PFSK-1 (cell line): ENCODE results near the gene RNPS1.

Experiments
- FOXP2 ChIP-seq: optimal IDR thresholded peaks from 2 replicates; pipeline ENCODE3; 2011; ENCODE audit warnings: borderline replicate concordance, control low read depth, inconsistent platforms; ENCODE audit not compliant: insufficient read depth; ENCODE audit errors: extremely low read length, extremely low read depth
- POLR2AphosphoS5 ChIP-seq: IDR thresholded peaks from 2 replicates; pipeline ENCODE4 v1.6.1; 2012; ENCODE audit warnings: low read depth, mild to moderate bottlenecking, control low read depth, low read length, moderate library complexity
- REST ChIP-seq, 2 experiments: IDR thresholded peaks; 2 replicates each; pipeline versions ENCODE4 v1.6.1 to v1.8.0; 2011 to 2012; ENCODE audit warnings: low read depth in 2 of 2, low read length in 2 of 2, control low read depth in 1 of 2, inconsistent platforms in 1 of 2, mild to moderate bottlenecking in 1 of 2, moderate library complexity in 1 of 2; ENCODE audit not compliant: insufficient read depth in 1 of 2
- SIN3A ChIP-seq: IDR thresholded peaks from 2 replicates; pipeline ENCODE4 v1.6.1; 2012; ENCODE audit warnings: mild to moderate bottlenecking, low read length, moderate library complexity, borderline replicate concordance; ENCODE audit not compliant: insufficient read depth
- TAF1 ChIP-seq: IDR thresholded peaks from 2 replicates; pipeline ENCODE4 v1.6.1; 2012; ENCODE audit warnings: low read length, control low read depth, borderline replicate concordance; ENCODE audit not compliant: insufficient read depth

The RNPS1 gene

GRCh38 chr16:2250652-2251295 lies 17.2 kb downstream of the RNPS1 start:
- TF ChIP-seq REST (IDR thresholded peaks at IDR 0.05; ENCODE audit: insufficient read depth in 1 of 2, low read depth in 2 of 2, low read length in 2 of 2), result no peak
- no peak for TF ChIP-seq TAF1
- TF ChIP-seq POLR2AphosphoS5, result no peak
- TF ChIP-seq FOXP2, result no peak
- TF ChIP-seq SIN3A, result no peak

GRCh38 chr16:2246301-2246885 lies 21.5 kb downstream of the RNPS1 start:
- no peak for TF ChIP-seq TAF1
- TF ChIP-seq REST (IDR thresholded peaks at IDR 0.05; ENCODE audit: insufficient read depth in 1 of 2, low read depth in 2 of 2, low read length in 2 of 2), result no peak
- TF ChIP-seq POLR2AphosphoS5, result no peak
- TF ChIP-seq SIN3A, result no peak
- no peak for TF ChIP-seq FOXP2

- no peak for TF ChIP-seq SIN3A
- TF ChIP-seq POLR2AphosphoS5, result no peak
- TF ChIP-seq REST (IDR thresholded peaks at IDR 0.05; ENCODE audit: insufficient read depth in 1 of 2, low read depth in 2 of 2, low read length in 2 of 2), result no peak
Measured at GRCh38 chr16:2244926-2245795, 22.8 kb downstream of the RNPS1 start.

- TF ChIP-seq SIN3A, result no peak
- TF ChIP-seq TAF1, result no peak
- TF ChIP-seq POLR2AphosphoS5, result no peak
- TF ChIP-seq FOXP2, result no peak
- no peak for TF ChIP-seq REST (IDR thresholded peaks at IDR 0.05; ENCODE audit: insufficient read depth in 1 of 2, low read depth in 2 of 2, low read length in 2 of 2)
Measured at GRCh38 chr16:2244301-2244700, 23.6 kb downstream of the RNPS1 start.
